ENCODE measurements around the gene IGLL5.
A peak's percentile ranks its signal among the peaks of the same experiment; 100 is the strongest.

The IGLL5 gene

DNA sequence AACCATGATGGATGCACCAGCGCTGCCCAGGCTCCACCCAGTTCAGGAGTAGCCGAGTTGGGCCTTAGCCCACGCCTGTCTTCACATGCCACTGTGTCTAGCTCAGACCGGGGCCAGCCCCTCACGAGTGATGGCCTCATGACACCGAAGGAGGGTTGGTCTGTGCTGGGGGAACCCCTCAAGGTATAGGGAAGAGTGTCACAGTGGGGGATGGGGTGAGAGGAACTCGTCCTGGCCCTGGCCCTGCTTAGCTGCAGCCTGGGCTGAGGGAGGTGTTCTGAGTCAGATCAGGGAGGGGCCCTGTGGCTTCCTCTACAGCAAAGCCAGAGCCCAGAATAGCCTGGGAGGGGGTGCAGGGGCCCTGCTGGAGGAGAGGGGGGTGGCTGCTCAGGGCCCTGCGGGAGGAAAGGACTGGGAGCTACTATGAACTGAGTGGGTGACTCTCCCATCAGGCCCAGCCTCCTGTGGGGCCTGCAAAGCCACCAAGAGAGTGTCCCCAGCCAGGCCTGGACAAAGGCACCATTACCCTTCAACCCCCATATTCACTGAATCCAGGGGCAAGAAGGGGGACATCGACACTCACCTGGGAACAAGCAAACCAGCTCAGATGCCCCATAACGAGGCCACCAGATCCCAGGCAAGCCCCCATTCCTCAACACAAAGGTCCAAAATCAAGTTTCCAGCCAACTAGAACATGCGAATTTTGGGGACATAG is 41.2 kb downstream of the IGLL5 start:
- DNase-seq, result peak; percentile 76 to 96

DNA sequence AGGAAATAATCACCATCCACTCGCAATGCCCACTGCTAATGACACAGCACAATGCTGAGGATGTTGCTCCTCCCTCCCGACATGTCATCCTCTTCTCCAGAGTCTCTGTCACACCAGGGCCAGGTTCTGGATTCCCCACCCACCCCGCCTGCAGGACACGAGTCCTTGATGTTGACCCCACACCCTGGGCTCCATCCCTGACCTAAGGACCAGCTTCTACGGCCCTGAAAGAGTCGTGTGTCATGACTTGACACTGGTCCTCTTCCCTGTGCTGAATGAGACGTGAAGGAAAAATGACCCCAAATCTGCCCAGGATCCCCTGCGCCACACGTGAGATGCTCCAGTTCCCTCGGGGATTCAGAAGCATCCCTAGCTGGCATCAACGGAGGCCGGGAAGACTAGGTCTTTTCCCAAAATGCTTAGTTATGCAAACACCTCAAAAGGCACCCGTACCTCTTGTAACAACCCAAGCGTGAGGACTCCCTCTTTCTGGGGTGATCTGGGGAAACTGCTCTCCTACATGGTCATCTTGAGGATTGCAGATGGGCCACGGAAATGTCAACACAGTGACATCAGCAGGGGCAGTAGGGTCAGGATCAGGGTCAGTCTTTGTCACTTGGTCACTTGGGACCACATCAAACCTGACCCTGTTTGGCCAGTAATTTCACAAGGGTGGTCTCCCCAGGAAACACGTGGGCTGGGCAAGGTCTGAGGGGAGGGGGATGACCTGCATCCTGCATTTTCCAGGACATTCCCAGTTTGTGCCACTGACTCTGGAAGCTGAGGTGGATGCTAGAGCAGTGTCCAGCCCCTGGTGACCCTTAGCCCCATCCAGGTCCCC is 42.0 kb downstream of the IGLL5 start:
- peak in 1 of 2 donors; percentile 53 for DNase-seq

DNA sequence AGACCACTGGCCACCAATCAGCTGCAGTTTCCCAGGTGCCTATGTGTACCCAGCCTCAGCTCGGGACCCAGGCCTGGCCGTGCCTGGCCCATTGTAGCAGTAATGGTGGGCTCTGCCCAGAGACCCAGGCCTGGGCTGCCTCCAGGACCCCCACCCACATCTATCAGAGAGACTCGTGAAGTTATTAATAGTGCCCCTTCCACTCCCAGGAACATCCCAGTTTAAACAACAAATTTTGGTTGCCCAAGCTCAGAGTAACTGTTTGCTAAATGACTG is 42.5 kb downstream of the IGLL5 start:
- DNase-seq, result no peak

DNA sequence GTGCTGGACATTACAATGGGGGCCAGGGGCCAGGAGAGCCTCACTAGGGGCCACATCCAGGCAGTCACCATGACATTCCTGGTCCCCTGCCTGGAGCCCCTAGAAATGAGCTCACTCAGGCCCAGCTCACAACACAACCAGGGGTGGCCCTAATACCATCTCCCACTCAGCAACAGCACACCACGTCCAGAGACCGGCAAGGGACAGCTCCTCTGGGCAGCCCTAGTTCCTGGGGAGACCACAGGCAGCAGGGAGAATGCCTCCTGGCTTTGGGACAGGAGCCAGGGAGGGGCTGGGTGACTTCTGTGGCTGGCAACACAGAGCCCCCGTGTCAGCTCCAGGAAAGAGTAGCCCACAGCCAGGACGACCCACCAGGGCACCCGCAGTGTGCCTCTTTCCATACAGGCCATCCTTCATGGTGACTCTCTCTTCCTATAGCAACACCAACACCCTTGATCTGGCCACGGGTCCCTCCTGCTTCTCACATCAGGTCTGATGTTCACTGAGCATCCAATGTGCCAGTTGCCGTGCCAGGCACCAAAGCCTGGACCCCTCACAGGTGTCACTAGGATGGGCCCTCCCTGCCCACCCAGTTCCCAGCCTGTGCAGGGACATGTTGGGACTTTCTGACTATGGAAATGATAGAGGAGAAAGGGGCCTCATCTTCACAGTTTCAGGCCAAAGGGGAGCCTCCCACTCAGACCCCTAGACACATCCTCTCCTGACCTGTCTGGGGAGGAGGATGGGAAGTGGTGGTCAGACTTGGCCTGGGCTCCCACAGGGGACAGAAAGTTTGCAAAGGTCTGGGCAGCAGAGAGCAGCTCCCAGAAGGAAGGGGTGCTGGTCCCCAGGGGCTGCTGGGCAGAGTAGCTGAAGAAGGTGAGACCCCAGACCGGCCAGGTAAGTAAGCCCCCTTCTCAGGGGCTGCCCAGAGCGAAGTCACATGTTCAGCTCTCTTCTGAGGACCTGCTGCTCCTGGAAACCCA is 43.2 kb downstream of the IGLL5 start:
- DNase-seq, result no peak

DNA sequence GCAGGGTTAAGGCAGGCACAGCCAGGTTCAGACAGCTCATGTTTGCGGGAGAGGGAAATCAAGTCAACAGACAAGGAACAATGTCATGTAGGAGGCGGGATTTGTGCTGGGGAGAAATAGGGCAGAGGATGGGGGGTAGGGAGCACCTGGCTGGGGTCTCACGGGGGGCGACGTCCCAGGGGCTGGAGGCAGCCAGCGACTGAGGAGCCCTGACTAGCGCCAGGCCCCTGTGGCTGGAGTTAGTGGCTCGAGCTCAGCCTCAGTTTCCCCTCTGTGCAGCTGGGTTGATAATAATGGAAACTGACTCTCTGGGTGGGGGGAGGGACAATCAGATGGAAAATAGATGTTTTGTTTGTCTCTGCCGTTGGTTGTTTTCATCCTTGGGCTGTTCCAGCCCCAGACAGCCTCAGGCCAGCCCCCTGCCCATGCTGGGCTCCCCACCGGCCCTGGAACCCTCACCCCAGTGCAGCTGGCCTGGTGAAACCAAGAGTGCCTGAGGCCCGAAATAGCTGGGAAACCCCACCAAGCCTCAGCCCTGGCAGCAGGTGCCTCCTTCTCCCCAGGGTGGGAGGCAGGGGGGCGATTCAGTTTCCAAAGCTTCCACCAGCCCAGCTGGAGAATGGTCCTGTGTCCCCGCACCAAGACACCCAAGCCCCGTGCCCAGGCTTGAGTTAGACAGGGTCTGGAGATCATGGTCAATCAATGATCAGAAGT is 44.1 kb downstream of the IGLL5 start:
- peak in 1 of 2 donors; percentile 45 for DNase-seq

- DNase-seq, result no peak
Measured at GRCh38 chr22:22932512-22932941, 44.9 kb downstream of the IGLL5 start.

DNA sequence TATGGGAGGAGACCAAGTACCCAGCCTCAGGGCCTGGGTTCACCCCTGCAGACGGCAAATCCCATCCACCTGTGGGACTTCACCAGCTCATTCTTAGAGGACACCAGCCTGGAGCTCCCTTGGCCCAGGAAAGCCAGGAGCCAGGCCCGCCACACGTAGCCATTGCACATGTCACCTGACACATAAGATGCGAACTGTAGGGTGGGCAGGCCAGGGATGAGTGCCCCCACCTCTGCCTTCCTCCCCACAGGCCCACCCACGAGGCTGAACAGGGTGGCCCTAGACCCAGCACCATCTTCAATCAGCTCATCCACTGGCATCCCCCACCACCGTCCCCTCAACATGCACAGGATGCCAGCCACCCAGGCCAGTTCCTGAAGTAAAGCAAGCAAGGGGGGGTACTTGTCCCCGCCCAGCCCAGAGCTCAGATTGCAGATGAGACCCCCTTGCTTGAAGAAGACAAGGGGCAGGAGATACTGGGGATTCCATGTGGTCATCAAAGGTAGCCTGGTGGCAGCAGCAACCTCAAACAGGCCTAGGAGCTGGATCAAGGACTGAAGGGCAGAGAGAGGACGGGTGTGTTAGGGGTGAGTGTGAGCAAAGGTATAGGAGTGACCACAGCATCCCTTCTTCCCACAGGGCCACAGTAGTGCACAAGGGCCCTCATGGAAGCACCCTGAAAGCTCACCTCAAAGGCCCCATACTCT is 45.6 kb downstream of the IGLL5 start:
- no peak for DNase-seq

DNA sequence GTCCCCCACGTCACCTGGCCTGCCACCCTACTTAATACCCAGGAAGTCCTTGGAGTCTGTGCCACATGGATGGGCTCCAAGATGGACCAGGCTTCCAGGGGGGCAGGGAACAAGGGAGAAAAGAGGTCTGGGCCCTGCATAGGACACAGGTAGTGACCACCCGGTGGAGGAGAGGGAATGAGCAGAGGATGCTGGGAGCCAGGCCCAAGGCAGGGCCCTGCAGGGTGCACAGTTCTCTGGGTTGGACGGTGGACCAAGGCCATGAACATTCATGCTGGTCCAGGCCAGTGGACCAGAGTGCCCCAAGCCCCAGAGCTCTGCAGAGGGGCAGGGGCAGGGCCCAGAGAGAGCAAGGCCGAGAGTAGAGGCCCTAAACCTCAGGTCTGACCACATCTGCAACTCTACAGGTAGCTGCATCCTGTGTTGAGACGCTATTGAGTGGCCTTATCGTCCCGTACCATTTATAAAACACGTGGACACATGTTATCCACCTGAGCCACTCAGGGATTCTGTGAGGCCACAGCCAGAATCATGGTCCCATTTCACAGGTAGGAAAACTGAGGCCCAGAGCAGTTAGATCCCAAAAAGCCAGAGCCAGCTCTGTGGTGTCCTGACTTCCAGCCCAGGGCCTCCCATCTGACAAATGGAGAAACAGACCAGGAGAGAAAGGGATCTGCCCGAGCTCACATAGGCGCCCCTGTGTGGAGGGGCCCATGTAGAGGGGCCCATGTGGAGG is 46.4 kb downstream of the IGLL5 start:
- DNase-seq, result no peak

DNA sequence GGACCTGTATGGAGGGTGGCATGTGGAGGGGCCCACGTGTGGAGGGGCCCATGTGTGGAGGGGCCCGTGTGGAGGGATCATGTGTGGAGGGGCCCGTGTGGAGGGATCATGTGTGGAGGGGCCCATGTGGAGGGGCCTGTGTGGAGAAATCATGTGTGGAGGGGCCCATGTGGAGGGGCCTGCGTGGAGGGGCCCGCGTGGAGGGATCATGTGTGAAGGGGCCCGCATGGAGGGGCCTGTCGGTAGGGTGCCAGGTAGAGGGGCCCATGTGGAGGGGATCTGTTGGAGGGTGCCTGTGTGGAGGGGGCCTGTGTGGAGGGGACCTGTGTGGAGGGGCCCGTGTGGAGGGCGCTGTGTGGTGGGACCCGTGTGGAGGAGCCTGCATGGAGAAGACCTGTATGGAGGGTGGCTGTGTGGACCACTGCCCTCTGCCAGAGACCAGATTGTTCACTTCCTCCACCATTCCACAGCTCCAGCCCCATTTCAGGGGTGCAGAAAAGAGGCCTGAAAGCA is 47.0 kb downstream of the IGLL5 start:
- DNase-seq, result no peak

DNA sequence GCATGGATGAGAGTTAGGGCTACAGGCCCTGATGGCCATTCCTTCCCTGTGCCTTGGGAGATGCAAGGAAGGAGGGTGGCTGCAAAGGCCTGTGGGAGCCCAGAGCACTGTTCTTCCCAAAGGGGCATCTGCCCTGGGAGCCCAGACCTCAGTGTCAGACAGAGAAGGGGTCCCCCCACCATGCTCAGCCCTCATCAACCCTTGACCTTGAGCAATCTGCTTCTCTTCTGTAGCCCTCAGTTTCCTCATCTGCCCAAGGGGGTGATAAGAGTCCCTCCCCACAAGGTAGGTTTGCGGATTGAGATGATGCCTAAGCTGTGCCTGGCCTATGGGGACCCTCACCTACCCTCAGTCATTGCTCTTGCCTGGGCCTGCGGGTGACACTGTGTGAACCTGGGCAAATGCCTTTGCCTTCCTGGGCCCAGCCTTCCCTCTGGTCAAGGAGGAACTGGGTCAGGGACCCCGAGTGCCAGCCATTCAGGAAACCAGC is 47.5 kb downstream of the IGLL5 start:
- DNase-seq, result no peak

DNA sequence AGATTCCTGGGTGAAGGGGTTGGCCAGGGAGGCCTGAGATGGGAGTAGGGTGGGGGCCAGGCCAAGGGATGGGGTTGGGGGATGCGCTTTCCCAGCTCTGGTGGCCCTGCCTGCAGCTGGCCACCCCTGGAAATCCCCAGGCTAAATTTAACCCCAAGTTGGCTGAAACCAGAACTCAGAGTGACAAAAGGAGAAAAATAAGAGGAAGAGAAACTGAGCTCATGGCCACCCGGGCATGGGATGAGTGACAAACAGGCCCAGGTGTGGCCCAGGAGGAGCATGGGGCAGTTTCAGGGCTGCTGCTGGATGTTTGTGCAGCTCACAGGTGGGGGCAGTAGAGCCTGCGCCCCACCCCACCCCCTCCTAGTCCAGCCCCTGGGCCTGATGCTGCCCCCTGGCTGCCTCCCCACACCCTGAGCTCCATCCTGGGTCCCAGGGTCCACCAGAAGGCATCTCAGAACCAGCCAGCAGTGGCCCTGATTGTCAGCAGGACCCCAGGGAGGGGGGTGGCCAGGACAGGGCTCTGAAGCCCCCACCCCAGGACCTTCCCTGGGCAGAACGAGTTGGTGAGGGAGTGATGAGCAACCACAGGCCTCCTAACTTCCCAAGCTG is 48.0 kb downstream of the IGLL5 start:
- peak; percentile 25 to 89 for DNase-seq

GRCh38 chr22:22936180-22936914 is 48.7 kb downstream of the IGLL5 start:
- no peak for DNase-seq

DNA sequence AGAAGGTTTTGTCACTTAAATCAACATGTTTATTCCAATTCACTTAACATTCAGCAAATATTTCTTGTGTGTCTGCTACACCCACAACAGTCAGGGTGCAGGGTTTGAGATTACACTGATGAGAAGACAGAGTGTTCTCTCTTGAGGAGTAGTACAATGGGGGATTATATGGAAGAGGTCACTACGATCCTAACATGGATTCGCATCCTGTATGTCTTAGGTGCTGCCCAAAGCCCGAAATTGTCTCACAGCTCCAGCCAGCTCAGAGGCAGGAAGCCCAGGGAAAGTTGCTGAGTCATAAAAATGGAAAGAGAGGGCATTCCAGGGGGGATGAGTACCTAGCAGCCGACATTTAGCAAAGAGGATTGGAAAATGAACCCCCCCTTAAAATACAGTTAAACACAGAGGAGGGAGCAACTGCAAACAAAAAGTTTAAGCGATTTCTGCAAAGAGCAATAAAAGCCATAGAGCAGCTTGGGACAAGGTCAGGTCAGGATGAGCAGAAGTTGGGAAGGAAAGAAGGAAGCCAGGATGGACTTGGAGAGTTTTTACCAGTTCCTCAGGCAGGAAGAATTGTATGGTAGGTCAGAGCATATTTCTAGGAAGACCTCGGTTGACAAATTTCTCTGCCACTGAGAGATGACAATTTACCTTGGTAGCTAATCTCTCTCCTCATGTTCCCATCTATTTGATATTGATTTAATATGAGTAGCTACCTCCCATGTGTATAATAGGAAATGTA is 49.5 kb downstream of the IGLL5 start:
- DNase-seq, result no peak

- DNase-seq, result no peak
Measured at GRCh38 chr22:22937894-22938480, 50.4 kb downstream of the IGLL5 start.

DNA sequence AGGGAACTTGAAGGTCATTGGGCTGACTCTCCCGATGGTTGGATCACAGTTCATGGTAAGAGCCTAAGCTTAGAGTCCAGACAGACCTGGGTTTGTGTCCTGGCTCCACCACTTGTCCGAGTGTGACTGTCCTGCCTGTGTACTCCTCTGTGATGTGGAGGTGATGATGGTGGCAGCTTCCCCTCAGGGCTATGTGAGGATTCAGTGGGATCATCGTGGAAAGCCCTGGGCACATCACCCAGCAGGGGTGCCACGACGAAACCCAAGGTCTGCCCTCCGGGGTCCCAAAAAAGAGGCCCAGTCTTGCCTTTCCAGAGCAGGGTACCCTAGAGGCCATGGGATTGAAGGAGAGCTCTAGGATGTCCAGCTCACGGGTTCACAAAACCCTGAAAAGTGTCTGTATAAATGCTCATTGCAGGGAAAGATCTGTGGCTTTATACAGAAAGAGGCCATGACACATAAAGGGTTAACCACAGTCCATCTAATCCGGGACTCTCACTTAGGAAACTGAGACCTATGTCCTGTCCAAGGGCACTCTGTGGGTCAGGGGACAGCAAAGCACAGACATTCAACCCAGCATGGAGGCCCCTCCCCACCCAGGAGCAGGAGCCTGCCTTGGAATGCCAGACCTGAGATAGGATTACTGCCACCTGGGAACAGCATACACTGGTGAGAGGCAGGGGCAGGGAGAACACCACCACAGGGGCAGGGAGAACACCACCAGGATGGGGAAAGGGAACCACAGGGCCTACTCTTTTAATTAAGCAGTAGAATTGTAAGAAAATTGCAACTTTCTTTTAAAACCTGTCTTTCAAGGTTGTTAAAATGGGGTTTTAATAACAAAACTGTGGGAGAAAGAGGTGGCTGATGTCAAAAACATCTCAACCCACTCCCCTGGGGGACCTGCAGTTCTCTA is 51.3 kb downstream of the IGLL5 start:
- no peak for DNase-seq

DNA sequence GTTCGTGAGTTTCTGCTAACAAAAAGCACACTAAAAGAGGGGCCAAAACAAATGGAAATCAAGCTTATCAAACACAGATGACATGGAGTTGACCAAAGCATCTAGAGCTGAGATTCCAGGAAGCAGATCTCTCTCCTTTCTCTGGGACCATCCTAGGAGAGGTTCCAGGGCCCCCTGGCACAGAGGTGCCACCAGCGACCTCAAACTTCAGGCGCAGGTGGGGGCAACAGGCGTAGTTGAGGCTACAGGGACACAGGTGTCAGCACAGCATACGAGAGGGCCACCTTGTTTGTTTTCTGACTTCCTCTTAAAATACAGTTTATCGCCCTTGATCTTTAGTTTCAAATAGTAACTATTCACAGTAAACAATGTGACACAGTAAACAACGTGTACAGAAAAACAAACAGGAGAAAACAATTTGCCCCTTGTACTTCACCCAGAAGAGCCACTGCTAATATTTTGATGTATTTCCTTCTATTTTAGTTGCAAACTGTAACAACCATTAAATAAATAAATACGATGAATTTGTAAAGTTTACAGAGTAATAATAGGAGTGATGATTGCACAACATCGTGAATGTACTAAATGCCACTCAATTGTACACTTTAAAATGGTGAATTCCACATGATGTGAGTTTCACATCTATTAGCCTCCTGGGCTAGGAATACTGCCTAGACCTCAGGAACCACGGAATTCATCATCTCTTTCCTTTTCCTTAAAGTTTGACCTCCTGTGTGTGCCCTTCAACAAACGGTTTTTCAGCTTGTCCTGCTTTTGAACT is 52.2 kb downstream of the IGLL5 start:
- DNase-seq, result peak in 1 of 2 donors; percentile 33

Measured in CD4-positive, alpha-beta T cell treated with Interleukin-4 for 1 hour (primary cell).